GM18873 (cell line): ENCODE data around the gene RASSF7.
A peak's percentile ranks its signal among the peaks of the same experiment; 100 is the strongest.

Experiments
- ATAC-seq: cut with Tn5 transposase; IDR thresholded peaks from one replicate; pipeline ENCODE4 v1.9.1; 2021; ENCODE audit warnings: mild to moderate bottlenecking, moderate library complexity, moderate number of reproducible peaks; ENCODE audit not compliant: unreplicated experiment, low FRiP score

Gene RASSF7

DNA sequence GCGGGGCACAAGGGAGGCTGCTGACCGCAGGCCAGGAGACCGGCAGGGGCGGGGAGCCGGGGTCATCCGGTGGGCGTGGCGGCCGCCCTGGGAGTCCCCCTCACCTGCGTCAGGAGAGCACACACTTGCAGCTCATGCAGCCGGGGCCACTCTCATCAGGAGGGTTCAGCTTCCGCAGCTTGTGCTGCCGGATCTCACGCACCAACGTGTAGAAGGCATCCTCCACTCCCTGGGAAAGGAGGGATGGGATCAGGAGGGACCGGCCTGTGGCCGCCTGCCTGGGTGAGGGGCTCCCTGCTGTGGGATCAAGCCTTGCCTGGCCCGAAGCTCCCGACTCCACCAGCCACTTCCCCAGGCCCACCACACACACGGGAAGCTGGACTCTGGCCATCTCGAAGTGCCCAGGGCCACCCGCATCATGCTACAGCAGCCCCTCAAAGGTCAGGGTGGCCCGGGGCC lies 28.2 kb upstream of the RASSF7 start:
- ATAC-seq = no peak

DNA sequence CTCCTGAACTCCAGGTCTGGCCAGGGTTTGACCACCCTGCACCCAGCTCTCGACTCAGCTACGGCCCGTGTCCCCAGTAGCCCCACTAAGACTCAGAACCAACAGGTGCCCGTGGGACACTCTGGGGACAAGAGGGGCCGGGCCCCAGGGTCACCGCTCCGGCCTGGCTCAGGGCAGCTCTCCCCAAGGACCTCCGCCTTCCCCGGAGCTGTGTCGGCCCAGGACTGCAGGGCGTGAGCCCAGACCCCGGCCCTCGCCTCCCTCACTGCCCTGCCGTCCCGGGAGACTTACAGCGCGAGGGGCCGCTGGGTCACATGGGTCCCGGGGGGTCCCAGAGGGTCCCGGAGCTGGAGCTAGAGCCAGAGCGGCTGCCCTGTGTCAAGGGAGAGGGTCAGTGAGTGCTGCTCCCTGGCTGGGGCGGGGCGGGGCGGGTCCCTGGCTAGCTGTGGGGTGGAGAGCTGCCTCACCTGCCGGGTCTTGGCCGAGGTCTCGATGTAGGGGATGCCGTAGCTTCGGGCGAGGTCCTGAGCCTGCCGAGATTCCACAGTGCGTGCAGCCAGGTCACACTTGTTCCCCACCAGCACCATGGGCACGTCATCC lies 27.7 kb upstream of the RASSF7 start:
- ATAC-seq = no peak

DNA sequence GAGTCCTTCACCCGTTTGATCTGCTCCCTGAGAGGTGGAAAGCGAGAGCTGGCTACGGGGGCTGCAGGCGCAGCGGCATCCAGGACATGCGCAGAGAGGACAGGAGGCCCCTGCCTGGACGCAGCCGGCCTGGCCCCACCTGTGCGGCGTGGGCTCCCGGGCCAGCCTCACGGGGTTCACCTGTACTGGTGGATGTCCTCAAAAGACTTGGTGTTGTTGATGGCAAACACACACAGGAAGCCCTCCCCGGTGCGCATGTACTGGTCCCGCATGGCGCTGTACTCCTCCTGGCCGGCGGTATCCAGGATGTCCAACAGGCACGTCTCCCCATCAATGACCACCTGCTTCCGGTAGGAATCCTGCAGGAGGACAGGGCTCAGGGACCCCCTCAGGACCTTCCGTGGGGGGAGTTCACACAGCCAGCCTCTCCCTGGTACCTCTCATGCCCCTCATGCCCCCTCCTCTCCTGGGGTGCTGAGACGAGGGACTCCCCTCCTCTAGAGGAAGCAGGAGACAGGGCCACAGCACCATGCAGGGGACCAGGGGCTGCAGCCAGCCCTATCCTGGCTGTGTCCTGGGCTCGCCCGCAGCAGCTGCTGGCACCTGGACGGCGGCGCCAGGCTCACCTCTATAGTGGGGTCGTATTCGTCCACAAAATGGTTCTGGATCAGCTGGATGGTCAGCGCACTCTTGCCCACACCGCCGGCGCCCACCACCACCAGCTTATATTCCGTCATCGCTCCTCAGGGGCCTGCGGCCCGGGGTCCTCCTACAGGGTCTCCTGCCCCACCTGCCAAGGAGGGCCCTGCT lies 27.0 kb upstream of the RASSF7 start:
- no peak for ATAC-seq

DNA sequence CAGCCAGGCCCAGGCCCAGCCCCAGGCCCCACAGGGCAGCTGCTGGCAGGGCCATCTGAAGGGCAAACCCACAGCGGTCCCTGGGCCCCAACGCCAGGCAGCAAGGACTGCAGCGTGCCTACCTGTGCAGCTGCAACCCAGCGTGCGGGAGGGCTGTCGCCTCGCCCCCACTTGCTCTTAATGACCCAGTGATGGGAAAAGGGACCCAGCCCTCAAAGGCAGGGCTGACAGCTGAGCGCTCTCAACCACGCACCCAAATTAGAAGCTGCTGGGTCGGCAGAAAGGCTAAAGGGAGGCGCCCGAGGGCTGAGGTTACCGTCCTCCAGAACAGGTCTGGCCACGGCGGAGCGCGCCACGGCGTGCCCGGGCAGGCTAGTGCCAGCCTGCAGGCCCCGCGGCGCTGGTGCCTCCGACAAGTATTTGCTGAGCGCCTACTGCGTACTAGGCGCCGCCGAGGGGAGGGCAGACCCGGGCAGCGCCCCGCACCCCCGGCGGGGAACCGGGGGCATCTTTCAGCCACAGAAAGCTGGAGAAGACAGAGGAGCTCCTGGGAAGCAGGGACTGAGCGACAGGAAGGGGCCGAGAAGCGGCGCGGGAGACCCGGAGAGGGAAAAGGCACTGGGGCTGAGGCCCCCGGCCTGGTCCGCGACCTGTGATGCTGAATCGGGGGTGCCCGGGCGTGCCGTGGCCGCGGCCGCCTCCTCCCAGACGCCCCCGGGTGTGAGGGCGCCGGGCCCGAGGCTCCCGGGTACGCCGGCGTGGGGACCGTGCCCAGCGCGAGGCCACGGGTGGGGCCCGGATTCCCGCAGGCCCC lies 26.2 kb upstream of the RASSF7 start:
- ATAC-seq = no peak

DNA sequence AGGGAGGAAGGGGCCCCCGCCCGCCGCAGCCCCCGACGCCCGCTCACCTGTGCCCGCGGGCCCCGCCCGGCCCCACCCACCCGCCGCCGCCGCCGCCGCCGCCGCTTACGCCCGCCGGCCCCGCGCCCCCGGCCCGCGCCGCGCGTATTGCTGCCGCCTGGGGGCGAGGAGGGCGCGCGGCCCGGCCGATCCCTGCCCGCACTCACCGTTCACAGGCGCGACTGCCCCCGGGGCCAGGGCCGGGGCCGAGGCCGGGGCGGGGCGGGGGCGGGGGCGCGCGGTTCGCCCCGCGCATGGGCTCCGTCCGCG lies 25.6 kb upstream of the RASSF7 start:
- ATAC-seq = no peak

DNA sequence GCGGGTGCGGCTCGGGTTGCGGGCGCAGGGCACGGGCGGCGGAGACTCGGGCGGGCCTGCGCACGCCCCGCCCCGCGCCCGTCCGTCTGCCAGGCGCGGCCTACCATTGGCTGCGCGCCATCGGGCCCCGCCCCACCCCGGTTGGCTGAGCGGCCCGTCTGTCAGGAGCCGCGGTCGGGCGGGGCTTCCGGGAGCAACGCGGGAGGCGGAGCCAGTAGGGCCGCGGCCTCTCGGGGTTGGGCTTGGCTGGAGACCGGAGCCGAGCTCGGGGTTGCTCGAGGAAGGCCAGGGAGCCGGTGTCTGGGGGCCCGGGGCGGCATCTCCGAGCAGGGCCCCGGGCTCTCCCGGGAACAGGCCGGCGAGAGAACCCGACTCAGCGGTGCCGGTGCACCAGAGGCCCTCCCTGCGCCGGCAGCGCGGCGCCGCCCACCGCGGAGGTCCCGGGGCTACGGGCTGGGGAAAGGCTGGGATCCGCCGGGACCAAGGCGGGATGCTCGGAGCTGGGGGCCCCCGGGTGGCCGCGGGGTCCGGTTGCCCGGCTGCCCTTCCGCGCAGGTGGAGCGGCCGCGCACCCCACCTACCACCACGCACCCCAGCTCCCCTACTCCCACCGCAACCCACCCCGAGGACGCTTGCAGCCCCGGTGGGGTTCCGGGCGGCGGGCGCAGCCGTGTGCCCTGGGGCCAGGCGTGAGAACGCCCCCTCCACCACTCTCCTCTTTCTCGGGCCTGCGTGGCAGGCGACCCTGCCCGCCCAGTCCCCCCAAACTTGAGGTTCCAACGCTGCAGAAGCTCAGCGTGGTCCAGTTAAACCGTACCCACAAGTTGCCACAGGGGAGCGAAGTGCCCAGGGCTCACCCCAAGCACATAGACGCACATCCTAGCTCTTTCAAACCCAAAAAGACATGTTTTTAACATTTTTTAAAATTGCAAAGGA lies 25.0 kb upstream of the RASSF7 start, which contains the start of gene HRAS:
TSS of gene HRAS (minus strand) at position 58 of the 936 bp plus-strand sequence.
- ATAC-seq = peak; percentile 53

DNA sequence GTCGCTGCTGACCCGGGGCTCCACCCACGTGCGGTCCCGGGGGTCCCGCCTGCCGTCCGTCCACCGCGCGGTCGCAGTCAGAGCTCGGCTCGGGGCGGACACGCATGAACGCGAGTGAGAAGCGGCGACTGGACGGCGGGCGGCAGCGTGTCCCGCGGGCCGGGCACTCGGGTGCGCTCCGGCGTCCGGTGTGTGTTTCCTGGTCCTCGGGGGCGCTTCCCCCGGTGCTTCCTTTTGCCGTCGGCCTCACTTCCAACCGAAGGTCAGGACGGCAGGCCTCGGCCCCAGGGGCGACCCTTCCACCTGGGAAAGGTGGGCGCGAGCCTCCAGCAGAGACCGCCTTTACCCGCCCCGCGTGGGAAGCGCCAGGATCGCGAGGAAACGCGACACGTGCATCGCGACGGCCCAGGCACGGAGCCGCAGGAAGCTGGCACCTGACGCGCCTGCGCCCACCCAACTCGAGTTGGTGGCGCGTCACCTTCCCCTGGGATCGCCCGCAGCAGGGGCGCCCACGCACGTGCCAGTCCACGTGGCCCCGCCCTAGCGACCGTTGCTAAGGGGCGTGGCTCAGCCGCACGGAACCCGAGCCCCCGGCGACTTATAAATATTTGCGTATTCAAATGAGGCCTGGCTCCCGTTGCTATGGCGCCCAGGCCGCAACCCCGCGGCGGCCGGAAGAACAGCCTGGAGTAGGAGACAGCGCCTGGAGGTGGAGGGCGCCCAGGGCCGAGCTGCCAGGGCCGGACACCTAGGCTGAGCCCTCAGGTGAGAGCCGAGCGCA lies 23.7 kb upstream of the RASSF7 start, which contains the start of gene LRRC56:
TSS of gene LRRC56 (plus strand) at position 687 of the 781 bp plus-strand sequence. CDS start 3,158 bp downstream, outside the sequence.
- peak; percentile 54 for ATAC-seq

DNA sequence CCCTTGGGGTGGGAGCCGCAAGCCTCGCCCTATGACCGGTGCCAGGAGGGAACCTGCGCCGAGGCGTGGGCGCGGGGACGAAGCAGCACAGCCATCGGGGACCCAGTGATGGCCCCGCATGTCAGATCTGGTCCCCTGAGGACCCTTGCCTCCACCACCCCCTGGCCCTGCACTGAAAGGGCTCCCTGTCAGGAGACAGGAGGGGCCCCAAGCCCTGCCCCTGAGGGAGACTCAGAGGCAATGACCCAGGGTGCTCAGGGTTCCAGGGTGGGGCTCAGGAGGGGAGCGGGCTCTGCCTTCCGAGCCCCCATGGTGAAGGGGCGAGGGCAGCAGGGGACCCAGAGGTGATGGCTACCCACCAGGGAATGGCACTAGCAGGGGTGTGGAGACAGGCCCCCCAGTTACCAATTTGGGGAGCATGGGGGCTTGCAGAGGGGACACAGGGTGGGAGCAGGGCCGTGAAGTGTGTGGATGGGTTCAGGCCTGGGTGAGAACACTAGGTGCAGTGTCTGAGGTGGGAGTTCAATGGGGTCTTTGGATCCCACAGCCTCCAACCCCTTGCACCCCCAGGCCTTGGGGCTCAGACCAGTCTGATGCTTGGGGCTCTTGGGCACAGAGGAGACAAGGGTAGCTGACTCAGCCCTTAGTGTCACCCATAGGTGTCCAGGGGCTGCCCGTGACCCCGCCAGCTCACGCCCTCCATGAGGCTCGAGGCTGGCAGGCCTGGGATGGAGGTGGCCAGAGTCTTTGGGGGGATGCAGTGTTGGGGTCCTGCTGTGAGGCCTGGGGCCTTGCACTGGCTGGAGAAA lies 22.9 kb upstream of the RASSF7 start:
- ATAC-seq = no peak

DNA sequence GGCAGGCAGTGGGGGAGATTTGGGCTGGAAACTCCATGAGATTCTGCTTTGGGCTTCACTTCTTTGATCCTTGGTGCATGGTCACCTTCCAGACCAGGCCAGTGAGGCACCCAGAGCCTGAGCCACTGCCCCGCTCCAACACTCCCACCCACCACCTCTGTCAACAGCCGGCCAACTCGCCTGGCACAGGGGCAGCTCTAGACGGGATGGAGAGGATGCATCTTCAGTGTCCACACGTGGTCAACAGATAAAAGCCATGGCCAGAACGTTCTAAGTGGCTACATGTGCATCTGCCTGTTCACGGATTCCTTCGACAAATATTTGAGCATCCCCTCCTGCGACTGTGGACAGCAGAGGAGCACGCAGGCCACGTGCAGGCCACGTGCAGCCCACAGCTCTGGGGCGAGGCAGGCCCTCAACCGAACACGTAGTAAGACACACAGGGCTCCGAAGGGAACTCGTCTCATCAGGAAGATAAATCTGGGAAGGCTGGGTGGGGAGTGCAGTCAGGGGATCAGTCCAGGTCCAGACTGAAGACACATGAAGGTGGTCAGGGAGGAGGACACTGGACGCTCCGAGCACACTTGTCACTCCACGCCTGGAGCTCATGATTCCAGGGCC lies 22.2 kb upstream of the RASSF7 start:
- no peak for ATAC-seq

DNA sequence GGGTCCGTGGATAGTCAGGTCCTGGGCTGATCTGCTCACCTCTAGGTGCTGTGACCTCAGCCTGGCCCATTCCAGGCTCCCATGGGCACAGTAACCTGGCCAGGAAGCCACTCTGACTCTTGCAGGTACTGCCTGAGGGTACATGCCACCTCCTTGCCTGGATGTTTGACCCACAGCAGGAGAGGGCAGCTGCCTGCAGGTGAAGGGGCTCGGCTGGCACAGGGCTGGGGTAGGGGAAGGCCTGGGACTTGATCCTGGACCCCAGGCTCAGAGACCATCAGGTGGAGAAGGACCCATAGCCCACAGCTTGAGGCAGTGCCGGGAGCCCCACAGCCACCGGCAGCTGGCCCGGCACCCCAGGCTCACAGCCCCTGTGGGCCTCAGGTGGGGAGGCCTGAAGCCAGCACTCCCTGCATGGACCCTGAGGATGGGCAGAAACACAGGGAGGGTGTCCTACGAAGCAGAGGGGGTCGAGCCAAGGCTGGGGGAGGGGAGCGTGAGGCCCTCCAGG lies 20.7 kb upstream of the RASSF7 start:
- no peak for ATAC-seq

DNA sequence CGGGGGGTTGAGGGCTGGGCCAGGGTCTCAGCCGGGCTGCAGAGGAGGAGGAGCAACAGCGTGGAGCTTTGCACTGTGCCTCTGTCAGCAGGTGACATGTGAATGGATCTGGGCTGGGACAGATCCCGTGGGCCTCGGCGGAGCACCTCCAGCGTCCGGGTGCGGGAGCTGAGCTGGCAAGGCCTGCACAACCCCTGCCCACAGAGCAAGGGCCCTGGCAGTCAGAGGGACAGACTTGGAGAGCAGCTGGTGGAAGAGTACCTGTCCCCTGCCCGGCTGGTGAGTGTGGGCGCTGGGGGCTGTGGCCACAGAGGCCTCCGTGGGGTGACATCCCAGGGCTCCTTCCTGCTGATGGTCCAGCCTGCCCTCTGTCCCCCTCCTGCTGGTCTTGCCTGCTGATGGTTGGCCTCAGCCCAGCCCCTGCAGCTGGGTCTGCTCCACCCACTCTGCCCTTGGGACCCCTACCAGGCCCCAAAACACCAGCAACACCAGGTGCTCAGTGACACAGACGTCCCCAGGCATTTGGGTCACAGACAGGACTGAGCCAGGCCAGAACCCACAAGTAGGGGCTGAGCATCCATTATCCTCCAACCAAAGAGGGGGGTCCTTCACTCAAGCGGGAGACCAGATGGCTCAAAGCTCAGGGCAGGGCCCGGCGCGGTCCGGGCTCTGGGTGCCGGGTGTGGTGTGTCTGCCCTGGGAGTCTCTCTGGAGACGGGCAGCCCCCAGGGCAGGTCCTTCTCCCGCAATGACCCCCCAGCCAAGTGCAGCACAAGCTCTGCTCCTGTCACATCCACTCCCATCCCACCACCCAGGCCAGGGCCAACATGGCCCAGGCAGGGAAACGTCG lies 20.0 kb upstream of the RASSF7 start:
- no peak for ATAC-seq

DNA sequence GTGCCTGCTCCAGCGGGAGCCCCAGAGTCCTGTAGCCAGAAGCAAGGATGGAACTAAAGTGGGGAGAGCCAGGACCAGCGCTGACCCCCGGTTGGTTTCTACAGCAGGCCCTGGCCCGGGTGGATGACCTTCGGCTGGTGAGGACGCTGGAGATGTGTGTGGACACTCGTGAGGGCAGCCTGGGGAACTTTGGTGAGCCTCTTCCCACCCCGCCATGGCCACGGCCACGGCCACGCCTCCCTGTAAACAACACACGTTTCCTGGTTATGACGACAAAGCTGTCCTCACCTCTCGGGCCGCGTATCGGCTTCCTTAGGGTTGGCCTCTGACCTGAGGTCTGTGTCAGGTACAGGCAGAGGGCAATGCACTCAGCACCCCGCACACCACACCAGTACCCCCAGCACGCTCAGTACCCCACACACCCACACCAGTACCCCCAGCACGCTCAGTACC lies 19.3 kb upstream of the RASSF7 start:
- no peak for ATAC-seq

DNA sequence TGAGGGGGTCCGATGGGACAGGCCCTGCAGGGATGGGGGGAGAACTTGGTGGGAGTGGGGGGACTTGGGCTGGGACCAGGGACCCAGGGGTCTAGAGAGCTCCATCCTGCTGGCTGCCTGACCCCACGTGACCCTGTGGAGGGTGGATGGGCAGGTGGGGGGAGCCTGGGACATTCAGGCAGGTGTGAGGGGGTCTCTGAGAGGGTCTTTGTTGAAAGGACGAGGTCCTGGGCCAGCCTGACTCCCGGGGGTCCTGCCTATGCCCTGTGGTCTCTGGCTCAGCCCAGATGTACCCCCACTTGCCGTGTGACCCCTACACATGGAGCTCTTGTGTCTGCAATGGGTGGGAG lies 16.0 kb upstream of the RASSF7 start:
- no peak for ATAC-seq

DNA sequence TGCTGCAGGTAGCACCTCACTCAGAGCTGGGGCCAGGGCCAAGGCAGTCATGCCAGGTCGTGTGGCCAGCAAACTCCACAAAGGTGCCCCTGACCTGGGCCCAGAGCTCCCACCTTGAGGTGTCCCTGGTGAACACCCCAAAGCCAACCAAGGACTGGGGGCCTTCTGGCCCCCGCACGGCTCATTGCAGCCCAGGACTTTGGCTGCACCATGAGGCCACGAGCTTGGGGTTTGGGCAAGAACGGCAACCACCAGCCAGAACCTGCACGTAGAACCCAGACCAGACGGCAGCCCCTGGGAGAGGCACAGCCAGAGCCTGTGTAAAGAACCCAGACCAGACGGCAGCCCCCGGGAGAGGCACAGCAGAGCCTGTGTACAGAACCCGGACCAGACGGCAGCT lies 15.6 kb upstream of the RASSF7 start:
- ATAC-seq = no peak

DNA sequence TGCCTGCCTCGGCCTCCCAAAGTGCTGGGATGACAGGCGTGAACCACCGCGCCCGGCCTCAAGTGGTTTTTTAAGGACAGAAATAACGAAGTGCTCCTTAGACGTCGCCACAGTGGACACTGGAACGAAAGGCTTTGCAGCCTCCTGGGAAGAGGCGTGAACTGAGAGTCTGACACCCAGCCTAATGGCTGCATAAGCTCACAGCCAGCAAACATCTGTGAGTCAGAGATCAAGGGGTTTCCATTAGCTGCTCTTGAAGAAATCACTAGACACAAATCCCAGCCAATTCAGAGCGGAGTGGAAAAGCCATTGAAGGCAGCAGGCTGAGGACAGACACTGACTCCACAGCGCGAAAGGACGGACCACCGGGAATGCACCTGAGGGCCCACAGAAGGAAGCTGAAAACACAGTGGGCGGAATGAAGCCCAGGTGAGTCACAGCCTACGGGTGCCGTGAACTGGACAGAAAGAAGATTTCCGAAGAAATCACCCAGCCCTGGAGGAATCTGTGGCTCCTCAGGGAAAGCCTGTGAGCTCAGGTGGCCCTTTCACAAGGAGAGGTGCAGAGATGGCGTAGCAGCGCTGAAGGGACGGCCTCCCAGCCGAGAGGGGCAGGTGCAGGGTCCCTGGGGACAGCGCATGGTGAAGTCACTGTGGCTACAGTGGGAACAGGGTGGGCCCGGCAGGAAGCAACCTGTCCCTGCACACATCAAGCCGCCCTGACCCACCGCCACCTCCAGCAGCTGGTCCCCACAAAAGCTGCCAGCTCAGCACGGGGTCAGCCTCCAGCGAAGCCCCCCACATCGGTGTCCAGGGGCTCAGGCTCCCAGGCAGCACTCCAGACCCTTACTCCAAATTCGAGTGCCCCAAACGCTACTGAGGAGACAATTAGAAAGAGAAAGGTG lies 11.8 kb upstream of the RASSF7 start:
- ATAC-seq = no peak
